GM23338 (cell line): Measurements from ENCODE around the gene CSNK1G1. TPM values are rescaled to one million over a fixed set of nuclear protein-coding genes. Genes with fewer than 3 reads are reported as not detected.

Experiments used
- ATAC-seq: fragments of 200-7000 bp; cut with Tn5 transposase; 3 replicates; pipeline ENCODE4 v1.9.1; 2020
- DNase-seq: peaks from one replicate; pipeline ENCODE4 v3.0.0-alpha.2; 2015; ENCODE audit warnings: low spot score
- H2AFZ ChIP-seq: fragments of 200-600 bp; sonication (generic); 2 replicates; pipeline ENCODE4 v1.8.0; 2016; ENCODE audit warnings: antibody characterized with exemption, mild to moderate bottlenecking, moderate library complexity
- H3F3A ChIP-seq: fragments of 200-600 bp; sonication (generic); replicated peaks from 2 replicates; pipeline ENCODE4 v1.8.0; 2017; ENCODE audit warnings: antibody characterized with exemption, mixed run types, low read depth
- H3K27ac ChIP-seq: fragments of 200-600 bp; sonication (generic); 2 replicates; pipeline ENCODE4 v1.6.1; 2016; ENCODE audit warnings: low read depth
- H3K27me3 ChIP-seq: fragments of 200-600 bp; sonication (generic); 2 replicates; pipeline ENCODE4 v1.8.0; 2016; ENCODE audit warnings: mild to moderate bottlenecking, mixed run types, moderate library complexity; ENCODE audit not compliant: insufficient read depth
- H3K36me3 ChIP-seq: fragments of 200-600 bp; sonication (generic); 2 replicates; pipeline ENCODE4 v1.8.0; 2016; ENCODE audit warnings: mild to moderate bottlenecking; ENCODE audit not compliant: insufficient read depth
- H3K4me1 ChIP-seq: fragments of 200-600 bp; sonication (generic); 2 replicates; pipeline ENCODE4 v1.8.0; 2016; ENCODE audit warnings: mild to moderate bottlenecking, moderate library complexity; ENCODE audit not compliant: insufficient read depth
- H3K4me2 ChIP-seq: fragments of 200-600 bp; sonication (generic); 2 replicates; pipeline ENCODE4 v1.7.1; 2017; ENCODE audit warnings: mixed run types
- H3K4me3 ChIP-seq: fragments of 200-600 bp; sonication (generic); 2 replicates; pipeline ENCODE4 v1.6.1; 2016; ENCODE audit warnings: mixed run types
- H3K79me2 ChIP-seq: fragments of 200-600 bp; sonication (generic); replicated peaks from 2 replicates; pipeline ENCODE4 v1.8.0; 2017; ENCODE audit warnings: mild to moderate bottlenecking; ENCODE audit not compliant: insufficient read depth
- H3K9me2 ChIP-seq: fragments of 200-600 bp; sonication (generic); 2 replicates; pipeline ENCODE4 v1.8.0; 2017; ENCODE audit not compliant: insufficient read depth
- H4K20me1 ChIP-seq: fragments of 200-600 bp; sonication (generic); replicated peaks from 2 replicates; pipeline ENCODE4 v1.8.0; 2017; ENCODE audit warnings: mild to moderate bottlenecking; ENCODE audit not compliant: insufficient read depth
- H3K27ac Mint-ChIP-seq: 2 replicates; pipeline ENCODE4 v1.8.0; 2020; ENCODE audit warnings: inconsistent platforms, mild to moderate bottlenecking, moderate library complexity, mixed read lengths
- H3K27me3 Mint-ChIP-seq: 3 replicates; pipeline ENCODE4 v1.8.0; 2022; ENCODE audit warnings: low read depth, mild to moderate bottlenecking, moderate library complexity, mixed read lengths, inconsistent platforms; ENCODE audit not compliant: insufficient read depth, poor library complexity
- H3K36me3 Mint-ChIP-seq: 3 replicates; pipeline ENCODE4 v1.8.0; 2021; ENCODE audit warnings: low read depth, mild to moderate bottlenecking, inconsistent platforms, moderate library complexity, mixed read lengths
- H3K4me1 Mint-ChIP-seq: 3 replicates; pipeline ENCODE4 v1.8.0; 2020; ENCODE audit warnings: mild to moderate bottlenecking, inconsistent platforms, mixed read lengths
- H3K4me3 Mint-ChIP-seq: 3 replicates; pipeline ENCODE4 v1.8.0; 2021; ENCODE audit warnings: moderate library complexity, mild to moderate bottlenecking, inconsistent platforms, mixed read lengths
- H3K9me3 Mint-ChIP-seq: 3 replicates; pipeline ENCODE4 v1.8.0; 2020; ENCODE audit warnings: moderate library complexity, mild to moderate bottlenecking, inconsistent platforms, mixed read lengths
- CREB1 ChIP-seq: fragments of 250-450 bp; sonication (Bioruptor Pico); IDR thresholded peaks from 2 replicates; pipeline ENCODE4 v1.5.0; 2020; ENCODE audit warnings: low read depth, mild to moderate bottlenecking, moderate library complexity
- CTCF ChIP-seq, 2 experiments: fragments of 200-600 bp in 1 of 2; sonication (generic) in 1 of 2; conservative IDR thresholded peaks; 2 replicates each; pipeline versions ENCODE4 v1.5.1 to v1.6.1; 2016 to 2017; ENCODE audit warnings: antibody characterized with exemption in 2 of 2, low read depth in 2 of 2, mild to moderate bottlenecking in 2 of 2, moderate library complexity in 1 of 2
- ETS1 ChIP-seq: IDR thresholded peaks from 2 replicates; pipeline ENCODE4 v1.6.1; 2016; ENCODE audit warnings: antibody characterized with exemption
- EZH2 ChIP-seq: fragments of 200-600 bp; sonication (generic); IDR thresholded peaks from one replicate; pipeline ENCODE4 v1.8.0; 2017; ENCODE audit warnings: antibody characterized with exemption, mild to moderate bottlenecking, low read depth; ENCODE audit not compliant: unreplicated experiment
- EZH2phosphoT487 ChIP-seq: fragments of 200-600 bp; sonication (generic); IDR thresholded peaks from one replicate; pipeline ENCODE4 v1.8.1; 2018; ENCODE audit warnings: antibody characterized with exemption; ENCODE audit not compliant: unreplicated experiment
- JUNB ChIP-seq: IDR thresholded peaks from one replicate; pipeline ENCODE4 v1.6.1; 2016; ENCODE audit warnings: antibody characterized with exemption; ENCODE audit not compliant: unreplicated experiment
- NANOG ChIP-seq: IDR thresholded peaks from 2 replicates; pipeline ENCODE4 v1.6.1; 2016; ENCODE audit warnings: antibody characterized with exemption, borderline replicate concordance
- POLR2AphosphoS5 ChIP-seq: IDR thresholded peaks from 2 replicates; pipeline ENCODE4 v1.6.1; 2016; ENCODE audit warnings: antibody characterized with exemption, low read depth
- REST ChIP-seq: IDR thresholded peaks from one replicate; pipeline ENCODE4 v1.6.1; 2018; ENCODE audit warnings: antibody characterized with exemption; ENCODE audit not compliant: unreplicated experiment
- STAT1 ChIP-seq: IDR thresholded peaks from one replicate; pipeline ENCODE4 v1.6.1; 2016; ENCODE audit warnings: antibody characterized with exemption; ENCODE audit not compliant: unreplicated experiment
- ZNF114 ChIP-seq: fragments of 250-450 bp; sonication (Bioruptor Pico); IDR thresholded peaks from 2 replicates; pipeline ENCODE4 v1.5.0; 2020; ENCODE audit warnings: mild to moderate bottlenecking, moderate library complexity
- ZNF331 ChIP-seq: fragments of 250-450 bp; sonication (Bioruptor Pico); IDR thresholded peaks from 2 replicates; pipeline ENCODE4 v1.5.0; 2020; ENCODE audit warnings: low read depth, mild to moderate bottlenecking, moderate library complexity
- ZNF462 ChIP-seq: fragments of 250-450 bp; sonication (Bioruptor Pico); IDR thresholded peaks from 2 replicates; pipeline ENCODE4 v1.5.0; 2020; ENCODE audit warnings: mild to moderate bottlenecking, moderate library complexity
- polyA plus RNA-seq: library from polyadenylated mRNA; unstranded; fragments of >200 nt; fragmentation: Nextera tagmentation; extraction: Ambion mirVana; gene quantifications from 2 replicates; pipeline ENCODE4 v1.2.1, GENCODE V29; 2016
- total RNA-seq: library from RNA; depleted of rRNA; stranded (reverse); fragments of >200 nt; shearing (Covaris generic); gene quantifications from 2 replicates; pipeline ENCODE4 v1.2.3, GENCODE V29; 2014

Gene CSNK1G1
- total and polyA plus RNA-seq, 2 experiments from 2014 or later, result 9.3 to 13.4 TPM

GRCh38 chr15:64355348-64355943, 527 bp downstream of the CSNK1G1 start:
- ATAC-seq, result peak; percentile 60
- Histone ChIP-seq H3K4me1 (peaks cover 8% of the 10 kb centered on the region), H3K27ac (peak overlapping the region; percentile 90), H2AFZ (peak overlapping the region; percentile 25; the same call in 1 of the 2 replicates), H3K79me2 (peaks cover 48% of the 10 kb centered on the region), H3K4me2 (peak overlapping the region; percentile 95), H4K20me1 (no peaks in the 10 kb centered on the region; the same call in 1 of the 2 replicates), H3K36me3 (no peaks in the 10 kb centered on the region), H3K27me3 (no peaks in the 10 kb centered on the region), H3F3A (peaks cover 7% of the 10 kb centered on the region; the same call in 1 of the 2 replicates), H3K4me3 (peak overlapping the region; percentile 80), H3K9me2 (no peaks in the 10 kb centered on the region)
- Mint-ChIP-seq H3K27me3 (peaks cover 5% of the 10 kb centered on the region), H3K27ac (peak overlapping the region; percentile 97), H3K9me3 (no peaks in the 10 kb centered on the region), H3K4me1 (peaks cover 10% of the 10 kb centered on the region), H3K4me3 (peak overlapping the region; percentile 82), H3K36me3 (no peaks in the 10 kb centered on the region; the same call in 1 of the 3 replicates)
- no peak for TF ChIP-seq REST
- no peak for TF ChIP-seq CTCF (conservative IDR thresholded peaks at IDR 0.05; ENCODE audit: low read depth in 2 of 2)
- no peak for TF ChIP-seq CREB1
- no peak for TF ChIP-seq ETS1
- no peak for TF ChIP-seq EZH2
- no peak for TF ChIP-seq EZH2phosphoT487
- TF ChIP-seq STAT1, result no peak
- no peak for TF ChIP-seq ZNF462 (CRISPR knock-in tag)
- TF ChIP-seq POLR2AphosphoS5, result no peak
- no peak for TF ChIP-seq JUNB
- TF ChIP-seq ZNF331 (CRISPR knock-in tag), result no peak
- TF ChIP-seq ZNF114 (CRISPR knock-in tag), result no peak
- no peak for TF ChIP-seq NANOG
- DNase-seq, result peak; percentile 69
